Tibial nerve (tissue), 4 donors: ENCODE measurements around the gene RNF208. TPM values are rescaled to one million over a fixed set of nuclear protein-coding genes. Genes with fewer than 3 reads are reported as not detected.

ENCODE experiments used
- DNase-seq, 2 donors: peaks; one replicate each; pipeline ENCODE4 v3.0.0-alpha.2; 2019; ENCODE audit warnings: low spot score in 2 of 2
- H3K27ac ChIP-seq, 4 donors: fragments of 200-600 bp; sonication (generic) in 3 of 4; one replicate each; pipeline ENCODE4 v1.5.1; 2017 to 2019; ENCODE audit warnings: mild to moderate bottlenecking in 1 of 4
- H3K27me3 ChIP-seq, 2 donors: fragments of 200-600 bp; sonication (generic) in 1 of 2; one replicate each; pipeline versions ENCODE4 v1.5.1 to v1.6.0; 2017 to 2019
- H3K36me3 ChIP-seq, 3 donors: fragments of 200-600 bp; sonication (generic); one replicate each; pipeline ENCODE4 v1.5.1; 2018 to 2019
- H3K4me1 ChIP-seq, 4 donors: fragments of 200-600 bp; sonication (generic) in 3 of 4; one replicate each; pipeline ENCODE4 v1.5.1; 2017 to 2019
- H3K4me3 ChIP-seq, 4 donors: fragments of 200-600 bp; sonication (generic) in 3 of 4; one replicate each; pipeline ENCODE4 v1.5.1; 2017 to 2019; ENCODE audit warnings: mild to moderate bottlenecking in 1 of 4, moderate library complexity in 1 of 4
- H3K9me3 ChIP-seq, 4 donors: fragments of 200-600 bp; sonication (generic) in 3 of 4; one replicate each; pipeline ENCODE4 v1.5.1; 2017 to 2019
- EP300 ChIP-seq, 2 donors: sonication (generic); formaldehyde crosslinking; IDR thresholded peaks; one replicate each; pipeline ENCODE4 v1.6.1; 2017; ENCODE audit warnings: antibody characterized with exemption in 2 of 2, mild to moderate bottlenecking in 1 of 2
- POLR2A ChIP-seq, 2 donors: fragments of 450-650 bp; IDR thresholded peaks; one replicate each; pipeline ENCODE4 v1.6.1; 2017; ENCODE audit warnings: antibody characterized with exemption in 2 of 2, mild to moderate bottlenecking in 2 of 2, moderate library complexity in 2 of 2
- WGBS, 2 donors: methylation state at CpG; one replicate each; pipeline ENCODE4 v1.1.5; 2018; 5-methylcytosine and 5-hydroxymethylcytosine counted together
- total RNA-seq, 4 donors: library from RNA; depleted of rRNA; stranded (reverse); fragments of >200 nt; gene quantifications; one replicate each; pipeline ENCODE4 v1.1.0, GENCODE V29; 2016
- TF ChIP-seq, protein P1 (sequence below), 5 experiments: fragments of 200-600 bp in 3 of 5; fragments of 450-650 bp in 2 of 5; sonication (generic) in 3 of 5; IDR thresholded peaks; one replicate each; pipeline ENCODE4 v1.5.1; 2016 to 2019; ENCODE audit warnings: antibody characterized with exemption in 5 of 5, mild to moderate bottlenecking in 3 of 5, moderate library complexity in 2 of 5

RNF208 gene
- total RNA-seq, 4 donors from 2014 or later, result 0.63 to 8.1 (median 1.5) TPM

GRCh38 chr9:137268538-137269201 lies 46.6 kb upstream of the RNF208 start:
- H3K36me3 ChIP-seq, result peaks cover 3 to 99% (median 21%) of the 10 kb centered on the region in 3 donors
- DNase-seq, result no peak
- H3K4me1 ChIP-seq, result peaks cover 0 to 11% (median 1%) of the 10 kb centered on the region in 4 donors
- H3K4me3 ChIP-seq, result peak overlapping the region in 1 of 4 donors; percentile 5
- no peaks in the 10 kb centered on the region for H3K9me3 ChIP-seq
- no peaks in the 10 kb centered on the region for H3K27me3 ChIP-seq
- 71 to 81% methylated on average over 19 of the region's 19 CpGs for WGBS, 2 donors
- TF ChIP-seq, protein P1, sequence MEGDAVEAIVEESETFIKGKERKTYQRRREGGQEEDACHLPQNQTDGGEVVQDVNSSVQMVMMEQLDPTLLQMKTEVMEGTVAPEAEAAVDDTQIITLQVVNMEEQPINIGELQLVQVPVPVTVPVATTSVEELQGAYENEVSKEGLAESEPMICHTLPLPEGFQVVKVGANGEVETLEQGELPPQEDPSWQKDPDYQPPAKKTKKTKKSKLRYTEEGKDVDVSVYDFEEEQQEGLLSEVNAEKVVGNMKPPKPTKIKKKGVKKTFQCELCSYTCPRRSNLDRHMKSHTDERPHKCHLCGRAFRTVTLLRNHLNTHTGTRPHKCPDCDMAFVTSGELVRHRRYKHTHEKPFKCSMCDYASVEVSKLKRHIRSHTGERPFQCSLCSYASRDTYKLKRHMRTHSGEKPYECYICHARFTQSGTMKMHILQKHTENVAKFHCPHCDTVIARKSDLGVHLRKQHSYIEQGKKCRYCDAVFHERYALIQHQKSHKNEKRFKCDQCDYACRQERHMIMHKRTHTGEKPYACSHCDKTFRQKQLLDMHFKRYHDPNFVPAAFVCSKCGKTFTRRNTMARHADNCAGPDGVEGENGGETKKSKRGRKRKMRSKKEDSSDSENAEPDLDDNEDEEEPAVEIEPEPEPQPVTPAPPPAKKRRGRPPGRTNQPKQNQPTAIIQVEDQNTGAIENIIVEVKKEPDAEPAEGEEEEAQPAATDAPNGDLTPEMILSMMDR (IDR thresholded peaks at IDR 0.05), result no peak
- TF ChIP-seq EP300 (IDR thresholded peaks at IDR 0.05), result no peak
- peak overlapping the region in 1 of 4 donors; percentile 25 for H3K27ac ChIP-seq

GRCh38 chr9:137267933-137268355 lies 45.9 kb upstream of the RNF208 start:
- H3K4me1 ChIP-seq, result peaks cover 0 to 11% (median 1%) of the 10 kb centered on the region in 4 donors
- no peaks in the 10 kb centered on the region for H3K27me3 ChIP-seq
- no peak for DNase-seq
- TF ChIP-seq EP300 (IDR thresholded peaks at IDR 0.05), result no peak
- TF ChIP-seq, protein P1 (IDR thresholded peaks at IDR 0.05), result no peak
- no peak for TF ChIP-seq POLR2A (IDR thresholded peaks at IDR 0.05)
- H3K36me3 ChIP-seq, result peaks cover 3 to 99% (median 21%) of the 10 kb centered on the region in 3 donors
- WGBS, 2 donors, result 89 to 92% methylated on average over 6 of the region's 6 CpGs
- H3K9me3 ChIP-seq, result no peaks in the 10 kb centered on the region
- no peak overlapping the region for H3K27ac ChIP-seq
- H3K4me3 ChIP-seq, result no peak overlapping the region

- H3K36me3 ChIP-seq, result peaks cover 0 to 93% (median 11%) of the 10 kb centered on the region in 3 donors
- 87 to 93% methylated on average over 30 to 32 of the region's 34 CpGs for WGBS, 2 donors
- peaks cover 0 to 11% (median 3%) of the 10 kb centered on the region in 4 donors for H3K4me1 ChIP-seq
- no peak for DNase-seq
- TF ChIP-seq POLR2A (IDR thresholded peaks at IDR 0.05), result no peak
- TF ChIP-seq, protein P1 (IDR thresholded peaks at IDR 0.05), result no peak
- TF ChIP-seq EP300 (IDR thresholded peaks at IDR 0.05), result no peak
- no peak overlapping the region for H3K4me3 ChIP-seq
- no peaks in the 10 kb centered on the region for H3K27me3 ChIP-seq
- no peaks in the 10 kb centered on the region for H3K9me3 ChIP-seq
- no peak overlapping the region for H3K27ac ChIP-seq
Measured at GRCh38 chr9:137266585-137267453, 44.8 kb upstream of the RNF208 start.

- 77 to 86% methylated on average over 9 to 10 of the region's 15 CpGs for WGBS, 2 donors
- no peak overlapping the region for H3K4me3 ChIP-seq
- TF ChIP-seq POLR2A (IDR thresholded peaks at IDR 0.05) (no peak), EP300 (IDR thresholded peaks at IDR 0.05) (no peak)
- TF ChIP-seq, protein P1 (IDR thresholded peaks at IDR 0.05), result no peak
- peaks cover 0 to 86% (median 11%) of the 10 kb centered on the region in 3 donors for H3K36me3 ChIP-seq
- peaks cover 0 to 11% (median 3%) of the 10 kb centered on the region in 4 donors for H3K4me1 ChIP-seq
- H3K27me3 ChIP-seq, result no peaks in the 10 kb centered on the region
- H3K9me3 ChIP-seq, result no peaks in the 10 kb centered on the region
- H3K27ac ChIP-seq, result no peak overlapping the region
- DNase-seq, result no peak
Measured at GRCh38 chr9:137266162-137266527, 44.1 kb upstream of the RNF208 start.
